ENCODE data around the gene METTL9.
"Not testable (repeated sequence)": the region's sequence is repeated elsewhere in the genome, so short reads cannot be mapped to it uniquely, and the experiment has no call there.

METTL9 gene

GRCh38 chr16:21663889-21664647 is 64.7 kb downstream of the METTL9 start, which contains the start of gene OTOA:
Gene OTOA, plus strand, starts transcription at chr16:21663968. Its CDS starts 14,547 bp downstream, at chr16:21678515.
- no peak for DNase-seq (ENCODE audit: low read depth)

DNA sequence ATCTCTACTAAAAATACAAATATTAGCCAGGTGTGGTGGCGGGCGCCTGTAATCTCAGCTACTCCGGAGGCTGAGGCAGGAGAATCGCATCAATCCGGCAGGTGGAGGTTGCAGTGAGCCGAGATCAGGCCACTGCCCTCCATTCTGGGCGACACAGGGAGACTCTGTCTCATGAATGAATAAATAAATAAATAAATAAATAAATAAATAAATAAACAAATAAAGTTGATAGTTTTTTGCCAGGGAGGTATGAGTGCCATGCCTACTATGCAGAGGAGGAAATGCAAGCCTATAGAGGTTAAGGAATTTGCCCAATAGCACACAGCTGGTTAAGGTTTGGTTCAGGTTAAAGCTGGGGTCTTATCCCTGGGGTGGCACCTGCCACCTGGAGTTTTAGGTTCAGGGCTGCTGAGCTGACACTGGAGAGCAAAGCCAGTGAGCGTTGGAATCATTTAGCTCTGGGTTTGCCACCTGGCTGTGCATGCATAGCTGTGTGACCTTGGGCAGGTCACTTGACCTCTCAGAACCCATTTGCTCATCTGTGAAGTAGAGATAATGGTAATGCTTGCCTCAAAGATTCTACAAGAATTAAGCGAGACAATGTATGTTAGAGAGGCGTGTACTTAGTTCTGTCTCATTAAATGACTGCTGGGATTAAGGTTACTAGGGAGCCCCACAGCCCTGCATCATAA is 65.6 kb downstream of the METTL9 start:
- DNase-seq (ENCODE audit: low read depth): no peak

- DNase-seq (ENCODE audit: low read depth): no peak
These were observed 67.4 kb downstream of the METTL9 start for GRCh38 chr16:21666772-21667171.

DNA sequence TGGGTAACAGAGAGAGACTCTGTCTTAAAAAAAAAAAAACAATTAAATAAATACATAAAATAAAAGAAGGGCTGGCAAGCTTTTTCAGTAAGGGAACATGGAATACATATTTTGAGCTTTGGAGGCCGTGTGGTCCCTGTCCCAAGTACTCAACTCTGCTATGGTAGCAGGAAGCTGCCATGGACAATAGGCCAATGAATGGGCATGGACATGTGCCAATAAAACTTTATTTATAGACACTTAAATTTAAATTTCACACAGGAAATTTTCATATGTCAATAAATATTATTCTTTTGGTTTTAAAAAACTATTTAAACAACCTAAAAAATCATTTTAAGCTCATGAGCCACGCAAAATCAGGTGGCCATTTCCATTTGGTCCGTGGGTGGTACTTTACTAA is 68.2 kb downstream of the METTL9 start:
- no peak for DNase-seq (ENCODE audit: low read depth)

GRCh38 chr16:21673469-21673868 is 74.1 kb downstream of the METTL9 start:
- no peak for DNase-seq (ENCODE audit: low read depth)

DNA sequence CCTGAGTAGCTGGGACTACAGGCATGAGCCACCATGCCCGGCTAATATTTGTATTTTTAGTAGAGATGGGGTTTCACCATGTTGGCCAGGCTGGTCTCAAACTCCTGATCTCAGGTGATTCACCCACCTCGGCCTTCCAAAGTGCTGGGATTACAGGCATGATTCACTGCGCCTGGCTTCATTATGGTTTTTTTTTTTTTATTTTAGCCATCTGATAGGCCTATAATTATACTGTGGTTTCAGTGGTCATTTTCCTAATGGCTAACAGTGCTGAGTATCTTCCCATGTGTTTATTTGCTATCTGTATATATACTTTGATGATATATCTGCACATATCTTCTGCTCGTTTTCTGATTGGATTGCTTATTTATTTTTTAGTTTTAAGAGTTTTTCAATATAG is 75.1 kb downstream of the METTL9 start:
- DNase-seq (ENCODE audit: low read depth): not testable (repeated sequence)

DNA sequence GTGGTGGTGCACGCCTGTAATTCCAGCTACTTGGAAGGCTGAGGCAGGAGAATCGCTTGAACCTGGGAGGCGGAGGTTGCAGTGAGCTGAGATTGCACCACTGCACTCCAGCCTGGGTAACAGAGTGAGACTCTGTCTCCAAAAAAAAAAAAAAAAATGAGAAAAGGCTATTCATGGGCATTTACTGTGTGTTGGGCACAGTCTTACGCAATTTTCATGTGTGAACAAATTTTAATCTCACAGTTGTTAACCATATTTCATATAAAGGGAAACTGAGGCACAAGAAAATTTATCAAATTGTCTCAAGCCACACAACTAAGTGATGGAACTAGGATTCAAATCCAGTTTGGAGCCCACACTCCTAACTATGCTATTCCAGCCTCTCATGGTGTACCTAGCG is 81.3 kb downstream of the METTL9 start:
- DNase-seq (ENCODE audit: low read depth): not testable (repeated sequence)

GRCh38 chr16:21683184-21683583 is 83.8 kb downstream of the METTL9 start:
- DNase-seq (ENCODE audit: low read depth): no peak

- DNase-seq (ENCODE audit: low read depth): peak; percentile 16
These were observed 84.8 kb downstream of the METTL9 start for GRCh38 chr16:21684199-21684598.

GRCh38 chr16:21685034-21685455 is 85.7 kb downstream of the METTL9 start:
- no peak for DNase-seq (ENCODE audit: low read depth)

DNA sequence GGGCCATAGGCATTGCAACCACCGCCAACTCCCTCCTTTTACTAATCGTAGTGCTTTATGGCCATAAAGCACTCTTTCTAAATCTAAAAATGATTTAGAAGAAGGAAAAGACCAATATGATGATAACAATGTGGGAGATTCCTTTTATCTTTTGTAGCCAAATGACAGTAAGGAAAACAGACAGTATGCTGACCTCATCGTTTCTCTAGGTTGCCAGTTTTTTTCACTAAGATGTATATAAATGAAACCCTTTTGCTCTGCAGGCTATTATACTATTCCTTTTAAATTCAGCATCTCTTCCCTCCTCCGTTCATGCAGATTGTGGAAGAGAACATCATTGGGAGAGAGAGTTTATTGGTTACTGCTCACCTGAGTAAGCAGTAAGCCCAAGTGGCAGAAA is 89.7 kb downstream of the METTL9 start:
- DNase-seq (ENCODE audit: low read depth): no peak

DNA sequence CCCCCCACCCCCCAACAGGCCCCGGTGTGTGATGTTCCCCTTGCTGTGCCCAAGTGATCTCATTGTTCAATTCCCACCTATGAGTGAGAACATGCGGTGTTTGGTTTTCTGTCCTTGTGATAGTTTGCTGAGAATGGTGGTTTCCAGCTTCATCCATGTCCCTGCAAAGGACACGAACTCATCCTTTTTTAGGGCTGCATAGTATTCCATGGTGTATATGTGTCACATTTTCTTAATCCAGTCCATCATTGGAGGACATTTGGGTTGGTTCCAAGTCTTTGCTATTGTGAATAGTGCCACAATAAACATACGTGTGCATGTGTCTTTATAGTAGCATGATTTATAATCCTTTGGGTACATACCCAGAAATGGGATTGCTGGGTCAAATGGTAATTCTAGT is 91.6 kb downstream of the METTL9 start:
- DNase-seq (ENCODE audit: low read depth): not testable (repeated sequence)

GRCh38 chr16:21694609-21695008 is 95.2 kb downstream of the METTL9 start:
- DNase-seq (ENCODE audit: low read depth): no peak

DNA sequence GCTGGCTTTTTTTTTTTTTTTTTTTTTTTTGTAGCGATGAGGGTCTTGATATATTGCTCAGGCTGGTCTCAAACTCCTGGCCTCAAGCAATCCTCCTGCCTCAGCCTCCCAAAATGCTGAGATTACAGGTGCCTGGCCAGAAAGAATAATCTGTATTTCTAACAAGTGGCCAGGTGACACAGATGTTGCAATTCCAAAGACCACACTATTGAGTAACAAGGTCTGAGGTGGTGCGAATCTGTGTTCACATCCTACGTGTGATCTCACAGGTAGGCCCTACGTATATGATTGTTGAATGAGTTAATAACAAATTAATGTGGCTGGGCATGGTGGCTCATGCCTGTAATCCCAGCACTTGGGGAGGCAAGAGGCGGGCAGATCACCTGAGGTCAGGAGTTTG is 97.7 kb downstream of the METTL9 start:
- no peak for DNase-seq (ENCODE audit: low read depth)

DNA sequence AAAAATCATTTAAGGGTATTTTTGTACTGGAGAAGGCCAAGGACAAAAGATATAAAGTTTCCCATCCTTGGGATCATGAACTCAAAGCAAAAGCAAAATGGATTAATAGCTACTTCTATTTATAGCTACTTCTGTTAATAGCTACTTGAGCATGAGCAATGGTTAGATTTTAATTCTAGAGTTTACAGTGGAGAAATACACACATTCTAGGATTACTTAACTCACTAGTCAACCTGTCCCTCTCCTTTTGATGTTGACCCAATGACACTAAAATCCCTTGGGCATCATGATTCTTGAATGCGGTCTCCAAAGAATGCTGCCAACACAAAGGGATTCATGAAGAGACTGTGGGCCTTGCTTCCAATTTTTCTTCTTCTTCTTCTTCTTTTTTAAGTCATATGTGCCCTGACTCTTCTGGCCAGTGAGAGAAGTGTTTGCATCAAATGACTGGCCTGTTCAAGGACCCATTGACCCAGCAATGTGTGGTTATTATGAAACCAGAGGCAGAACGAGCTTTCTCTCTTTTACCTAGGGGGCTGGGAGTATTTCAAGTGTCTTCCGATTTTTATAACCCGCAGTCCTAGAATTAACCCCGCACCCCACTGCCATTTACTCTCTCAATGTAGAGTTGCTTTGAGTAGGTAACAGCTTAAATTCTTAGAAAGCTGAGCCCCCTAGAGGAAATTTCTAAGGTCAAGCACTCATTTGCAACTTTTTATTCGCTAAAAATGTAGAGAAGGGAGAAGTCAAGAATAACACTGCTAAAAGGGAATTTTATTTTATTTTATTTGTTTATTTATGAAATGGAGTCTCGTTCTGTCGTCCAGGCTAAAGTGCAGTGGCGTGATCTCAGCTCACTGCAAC is 99.0 kb downstream of the METTL9 start:
- no peak for DNase-seq (ENCODE audit: low read depth)

GRCh38 chr16:21701271-21701670 is 101.9 kb downstream of the METTL9 start:
- no peak for DNase-seq (ENCODE audit: low read depth)

GRCh38 chr16:21702276-21702675 is 102.9 kb downstream of the METTL9 start:
- no peak for DNase-seq (ENCODE audit: low read depth)

- no peak for DNase-seq (ENCODE audit: low read depth)
These were observed 103.8 kb downstream of the METTL9 start for GRCh38 chr16:21703156-21703555.

GRCh38 chr16:21703589-21704174 is 104.3 kb downstream of the METTL9 start:
- DNase-seq (ENCODE audit: low read depth): no peak

GRCh38 chr16:21704266-21704665 is 104.9 kb downstream of the METTL9 start:
- DNase-seq (ENCODE audit: low read depth): no peak

GRCh38 chr16:21704733-21705132 is 105.4 kb downstream of the METTL9 start:
- no peak for DNase-seq (ENCODE audit: low read depth)

Data from stimulated activated CD8-positive, alpha-beta memory T cell treated with anti-CD3 and anti-CD28 coated beads, Interleukin-15, amount 100 ng/mL, for 24 hours (primary cell).